Islet precursor cell (in vitro differentiated cells): ENCODE results near the gene RABIF.
"Not testable (repeated sequence)": the region's sequence is repeated elsewhere in the genome, so short reads cannot be mapped to it uniquely, and the experiment has no call there.

Experiments
- DNase-seq: peaks from one replicate; pipeline ENCODE4 v3.0.0-alpha.2; 2018

The RABIF gene

DNA sequence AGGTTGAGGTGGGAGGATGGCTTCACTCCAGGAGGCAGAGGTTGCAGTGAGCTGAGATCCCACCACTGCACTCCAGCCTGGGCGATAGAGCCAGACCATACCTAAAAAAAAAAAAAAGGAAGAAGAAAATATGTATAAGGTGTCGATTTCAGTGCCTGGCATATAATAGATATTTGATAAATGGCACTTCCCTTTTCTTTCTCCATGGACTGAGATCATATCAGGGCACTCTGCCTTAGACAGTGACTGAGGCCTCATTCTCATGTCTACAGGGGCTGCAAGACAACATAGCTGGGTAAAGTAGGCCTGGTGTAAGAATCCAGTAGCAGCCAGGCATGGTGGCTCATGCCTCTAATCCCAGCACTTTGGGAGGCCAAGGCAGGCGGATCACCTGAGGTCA, 57.0 kb downstream of the RABIF start:
- no peak for DNase-seq

GRCh38 chr1:202829223-202829622, 59.7 kb downstream of the RABIF start:
- DNase-seq: not testable (repeated sequence)
